H9 (cell line): Measurements from ENCODE around the gene ELMOD3. TPM values are rescaled to one million over a fixed set of nuclear protein-coding genes. Genes with fewer than 3 reads are reported as not detected.

ENCODE experiments used
- DNase-seq: peaks from one replicate; pipeline ENCODE4 v3.0.0-alpha.2; 2017
- H2AFZ ChIP-seq: one replicate; pipeline ENCODE4 v1.6.1; 2013; ENCODE audit warnings: mild to moderate bottlenecking, low read length, control low read depth, moderate library complexity
- H2AK5ac ChIP-seq: 2 replicates; pipeline ENCODE4 v1.6.1; 2013; ENCODE audit warnings: low read length, control low read depth, mixed read lengths; ENCODE audit not compliant: insufficient read length
- H2BK120ac ChIP-seq: one replicate; pipeline ENCODE4 v1.6.1; 2013; ENCODE audit warnings: low read depth, mild to moderate bottlenecking, low read length, control low read depth, inconsistent platforms; ENCODE audit not compliant: poor library complexity, severe bottlenecking
- H2BK12ac ChIP-seq: 2 replicates; pipeline ENCODE4 v1.6.1; 2013; ENCODE audit warnings: low read length, control low read depth, mixed read lengths, low read depth; ENCODE audit not compliant: insufficient read length
- H2BK15ac ChIP-seq: 2 replicates; pipeline ENCODE4 v1.6.1; 2013; ENCODE audit warnings: low read depth, low read length, control low read depth
- H2BK20ac ChIP-seq: one replicate; pipeline ENCODE4 v1.6.1; 2013; ENCODE audit warnings: low read depth, mild to moderate bottlenecking, low read length, control low read depth, inconsistent platforms; ENCODE audit not compliant: poor library complexity, severe bottlenecking
- H2BK5ac ChIP-seq: 2 replicates; pipeline ENCODE4 v1.6.1; 2013; ENCODE audit warnings: low read length, control low read depth, mixed read lengths; ENCODE audit not compliant: insufficient read length
- H3K14ac ChIP-seq: 2 replicates; pipeline ENCODE4 v1.6.1; 2013; ENCODE audit warnings: low read length, control low read depth; ENCODE audit not compliant: insufficient read depth
- H3K18ac ChIP-seq: 2 replicates; pipeline ENCODE4 v1.6.1; 2013; ENCODE audit warnings: low read depth, mild to moderate bottlenecking, mixed read lengths, low read length, control low read depth; ENCODE audit not compliant: insufficient read length
- H3K23ac ChIP-seq: 2 replicates; pipeline ENCODE4 v1.6.1; 2013; ENCODE audit warnings: low read length, control low read depth, mixed read lengths, low read depth; ENCODE audit not compliant: insufficient read length
- H3K23me2 ChIP-seq: 2 replicates; pipeline ENCODE4 v1.6.1; 2013; ENCODE audit warnings: low read depth, mild to moderate bottlenecking, mixed read lengths, low read length, control low read depth; ENCODE audit not compliant: insufficient read length, poor library complexity, severe bottlenecking
- H3K27ac ChIP-seq: 2 replicates; pipeline ENCODE4 v1.5.1; 2013; ENCODE audit warnings: low read length, control low read depth, mixed read lengths, low read depth; ENCODE audit not compliant: insufficient read length
- H3K27me3 ChIP-seq: 2 replicates; pipeline ENCODE4 v1.6.1; 2013; ENCODE audit warnings: low read length, control low read depth, inconsistent platforms; ENCODE audit not compliant: insufficient read depth
- H3K4ac ChIP-seq: 2 replicates; pipeline ENCODE4 v1.6.1; 2013; ENCODE audit warnings: low read depth, mild to moderate bottlenecking, control low read depth, inconsistent platforms, low read length, moderate library complexity
- H3K4me1 ChIP-seq: 2 replicates; pipeline ENCODE4 v1.6.1; 2013; ENCODE audit warnings: low read length, control low read depth, inconsistent platforms; ENCODE audit not compliant: insufficient read depth
- H3K4me2 ChIP-seq: 2 replicates; pipeline ENCODE4 v1.6.1; 2013; ENCODE audit warnings: low read length, control low read depth, mixed read lengths; ENCODE audit not compliant: insufficient read length, insufficient read depth
- H3K56ac ChIP-seq: 2 replicates; pipeline ENCODE4 v1.6.1; 2013; ENCODE audit warnings: low read depth, mild to moderate bottlenecking, mixed read lengths, low read length, control low read depth; ENCODE audit not compliant: insufficient read length
- H3K79me1 ChIP-seq: 2 replicates; pipeline ENCODE4 v1.6.1; 2013; ENCODE audit warnings: low read depth, mild to moderate bottlenecking, moderate library complexity, low read length, control low read depth, inconsistent platforms; ENCODE audit not compliant: insufficient read depth, poor library complexity, severe bottlenecking
- H3K79me2 ChIP-seq: 2 replicates; pipeline ENCODE4 v1.6.1; 2013; ENCODE audit warnings: low read length, control low read depth, inconsistent platforms; ENCODE audit not compliant: insufficient read depth
- H3K9ac ChIP-seq: 2 replicates; pipeline ENCODE4 v1.6.1; 2013; ENCODE audit warnings: low read length, control low read depth, mixed read lengths; ENCODE audit not compliant: insufficient read length; ENCODE audit errors: extremely low read depth
- H3K9me3 ChIP-seq: one replicate; pipeline ENCODE4 v1.6.1; 2013; ENCODE audit warnings: low read depth, low read length, inconsistent platforms; ENCODE audit not compliant: control insufficient read depth
- H3T11ph ChIP-seq: one replicate; pipeline ENCODE4 v1.6.1; 2013; ENCODE audit warnings: mild to moderate bottlenecking, low read length, control low read depth, inconsistent platforms
- H4K20me1 ChIP-seq: one replicate; pipeline ENCODE4 v1.6.1; 2013; ENCODE audit not compliant: control insufficient read depth, insufficient read length, insufficient read depth
- H4K5ac ChIP-seq: 2 replicates; pipeline ENCODE4 v1.6.1; 2013; ENCODE audit warnings: low read depth, mild to moderate bottlenecking, mixed read lengths, low read length, control low read depth; ENCODE audit not compliant: insufficient read length
- H4K8ac ChIP-seq: replicated peaks from 2 replicates; pipeline ENCODE4 v1.6.1; 2013; ENCODE audit warnings: low read length, control low read depth, mixed read lengths, low read depth; ENCODE audit not compliant: insufficient read length
- H4K91ac ChIP-seq: 2 replicates; pipeline ENCODE4 v1.6.1; 2013; ENCODE audit warnings: low read depth, mild to moderate bottlenecking, moderate library complexity, mixed read lengths, low read length, control low read depth; ENCODE audit not compliant: insufficient read length
- H3K27ac Mint-ChIP-seq, 3 experiments: 2 replicates in 2 of 3; 3 replicates in 1 of 3; pipeline ENCODE4 v1.8.0; 2020 to 2021; ENCODE audit warnings: mixed read lengths in 3 of 3, mild to moderate bottlenecking in 1 of 3, moderate library complexity in 1 of 3
- H3K27me3 Mint-ChIP-seq: 2 replicates; pipeline ENCODE4 v1.8.0; 2021; ENCODE audit warnings: low read depth, mild to moderate bottlenecking, moderate library complexity, mixed read lengths
- H3K36me3 Mint-ChIP-seq, 3 experiments: 2 replicates in 2 of 3; 3 replicates in 1 of 3; pipeline ENCODE4 v1.8.0; 2020 to 2021; ENCODE audit warnings: low read depth in 3 of 3, mixed read lengths in 3 of 3; ENCODE audit not compliant: insufficient read depth in 1 of 3
- H3K4me1 Mint-ChIP-seq, 2 experiments: 2 replicates each; pipeline ENCODE4 v1.8.0; 2020; ENCODE audit warnings: mixed read lengths in 2 of 2
- H3K4me3 Mint-ChIP-seq, 2 experiments: 2 replicates in 1 of 2; 3 replicates in 1 of 2; pipeline ENCODE4 v1.8.0; 2020 to 2021; ENCODE audit warnings: mild to moderate bottlenecking in 2 of 2, mixed read lengths in 2 of 2, moderate library complexity in 1 of 2
- H3K9me3 Mint-ChIP-seq, 2 experiments: 2 replicates in 1 of 2; 3 replicates in 1 of 2; pipeline ENCODE4 v1.8.0; 2020; ENCODE audit warnings: mild to moderate bottlenecking in 2 of 2, mixed read lengths in 2 of 2, moderate library complexity in 1 of 2
- CTCF ChIP-seq: fragments of 200-600 bp; sonication (generic); conservative IDR thresholded peaks from 3 replicates; pipeline ENCODE4 v1.8.0; 2021; ENCODE audit warnings: antibody characterized with exemption, mild to moderate bottlenecking
- WGBS: extraction: QIAGEN DNeasy Blood & Tissue Kit; methylation state at CpG from one replicate; pipeline ENCODE4 v1.1.7; 2013; ENCODE audit warnings: missing lambda C conversion rate, low lambda C conversion rate, mixed read lengths; ENCODE audit not compliant: insufficient read length; ENCODE audit errors: extremely low coverage; 5-methylcytosine and 5-hydroxymethylcytosine counted together
- total RNA-seq: library from RNA; stranded (reverse); gene quantifications from 2 replicates; pipeline ENCODE4 v1.2.1, GENCODE V29; 2021

The ELMOD3 gene
- total RNA-seq, 1 experiment from 2014 or later, result 7.6 TPM

GRCh38 chr2:85431570-85432205 lies 77.1 kb downstream of the ELMOD3 start:
- H2BK5ac ChIP-seq, result no peak overlapping the region
- no peak overlapping the region for H2AK5ac ChIP-seq
- no peak overlapping the region for H4K8ac ChIP-seq
- Mint-ChIP-seq H3K4me3 (peak overlapping the region; percentile 60 to 77), H3K36me3 (no peaks in the 10 kb centered on the region; a peak in 1 of 7 replicates), H3K27me3 (peaks cover 23% of the 10 kb centered on the region), H3K9me3 (no peaks in the 10 kb centered on the region), H3K4me1 (peaks cover 53 to 71% of the 10 kb centered on the region in 2 experiments), H3K27ac (peak overlapping the region in 2 of 3 experiments; percentile 91 to 98; a peak in 3 of 7 replicates)
- no peak overlapping the region for H2AFZ ChIP-seq
- no CpG with 5 or more reads among the region's 10 CpGs for WGBS
- peak overlapping the region; percentile 47 for H3K18ac ChIP-seq
- no peaks in the 10 kb centered on the region for H4K20me1 ChIP-seq
- H3K9me3 ChIP-seq, result no peaks in the 10 kb centered on the region
- H3K4ac ChIP-seq, result no peak overlapping the region
- H2BK20ac ChIP-seq, result no peak overlapping the region
- H3K23me2 ChIP-seq, result peaks cover 5% of the 10 kb centered on the region
- no peak overlapping the region for H3K27ac ChIP-seq
- H3K4me1 ChIP-seq, result peaks cover 21% of the 10 kb centered on the region; the same call in 1 of the 2 replicates
- no peak overlapping the region for H3K23ac ChIP-seq
- H3K27me3 ChIP-seq, result no peaks in the 10 kb centered on the region; the same call in 1 of the 2 replicates
- H4K5ac ChIP-seq, result no peak overlapping the region
- no peaks in the 10 kb centered on the region for H3K79me1 ChIP-seq
- no peak overlapping the region for H4K91ac ChIP-seq
- DNase-seq, result no peak
- H3K9ac ChIP-seq, result no peak overlapping the region
- no peak overlapping the region for H3K14ac ChIP-seq
- no peak overlapping the region for H3K56ac ChIP-seq
- no peaks in the 10 kb centered on the region for H3K79me2 ChIP-seq
- peak overlapping the region; percentile 61 for H3K4me2 ChIP-seq
- no peak overlapping the region for H3T11ph ChIP-seq
- TF ChIP-seq CTCF, result no peak
- H2BK15ac ChIP-seq, result no peak overlapping the region
- H2BK120ac ChIP-seq, result no peak overlapping the region
- H2BK12ac ChIP-seq, result no peak overlapping the region
